Caco-2 (cell line): ENCODE measurements around the gene KLK14. TPM values are rescaled to one million over a fixed set of nuclear protein-coding genes. Genes with fewer than 3 reads are reported as not detected.

Experiments used
- BruUV-seq: library from RNA; stranded (reverse); fragments of 400-500 nt; replicated peaks from 2 replicates; lab custom pipeline; 2021; lab: Mats Ljungman, UMichigan
- CTCF ChIA-PET: fragments of 300-600 bp; sonication (Branson Sonifier 250); formaldehyde crosslinking; loops from one replicate; lab custom pipeline; 2022; ENCODE audit warnings: antibody characterized with exemption; lab: Charles Lee
- POLR2A ChIA-PET: fragments of 300-600 bp; sonication (Branson Sonifier 250); formaldehyde crosslinking; loops from one replicate; lab custom pipeline; 2022; ENCODE audit warnings: antibody characterized with exemption; lab: Charles Lee
- DNase-seq, 2 experiments: peaks; one replicate each; pipeline versions ENCODE4 v3.0.0 to v3.0.0-alpha.2; 2020 to 2022
- H3K27me3 ChIP-seq: replicated peaks from 2 replicates; pipeline ENCODE4 v1.6.0; 2011; ENCODE audit warnings: low read length; ENCODE audit not compliant: control insufficient read depth, insufficient read depth
- H3K36me3 ChIP-seq: 2 replicates; pipeline ENCODE4 v1.5.1; 2011; ENCODE audit warnings: low read length; ENCODE audit not compliant: control insufficient read depth, insufficient read depth
- H3K4me1 ChIP-seq: fragments of 250-450 bp; sonication (Bioruptor Pico); 2 replicates; pipeline ENCODE4 v1.5.1; 2020; ENCODE audit warnings: mild to moderate bottlenecking
- H3K4me3 ChIP-seq: 2 replicates; pipeline ENCODE4 v1.5.1; 2011; ENCODE audit warnings: low read depth, mild to moderate bottlenecking, control low read depth, low read length
- H3K9me3 ChIP-seq: fragments of 250-450 bp; sonication (Bioruptor Pico); 2 replicates; pipeline ENCODE4 v1.5.1; 2020; ENCODE audit warnings: mild to moderate bottlenecking, moderate library complexity
- H3K27ac Mint-ChIP-seq: one replicate; pipeline ENCODE4 v1.8.0; 2022; ENCODE audit warnings: mixed read lengths; ENCODE audit not compliant: unreplicated experiment
- H3K27me3 Mint-ChIP-seq: one replicate; pipeline ENCODE4 v1.8.0; 2022; ENCODE audit warnings: mixed read lengths; ENCODE audit not compliant: insufficient read depth, unreplicated experiment
- H3K36me3 Mint-ChIP-seq: one replicate; pipeline ENCODE4 v1.8.0; 2022; ENCODE audit warnings: mild to moderate bottlenecking, mixed read lengths; ENCODE audit not compliant: insufficient read depth, unreplicated experiment
- H3K4me1 Mint-ChIP-seq: one replicate; pipeline ENCODE4 v1.8.0; 2022; ENCODE audit warnings: low read depth, mixed read lengths; ENCODE audit not compliant: unreplicated experiment
- H3K4me3 Mint-ChIP-seq: one replicate; pipeline ENCODE4 v1.8.0; 2022; ENCODE audit warnings: mild to moderate bottlenecking, moderate library complexity, mixed read lengths; ENCODE audit not compliant: unreplicated experiment
- H3K9me3 Mint-ChIP-seq: one replicate; pipeline ENCODE4 v1.8.0; 2022; ENCODE audit warnings: mixed read lengths; ENCODE audit not compliant: unreplicated experiment
- intact Hi-C: fragments of 100-400 bp; cut with micrococcal nuclease; formaldehyde crosslinking; loops from one replicate; pipeline ENCODE4 v1.10.0; 2022; ENCODE audit not compliant: unreplicated experiment
- total RNA-seq: library from RNA; stranded (reverse); gene quantifications from 2 replicates; pipeline ENCODE4 v1.2.3, GENCODE V29; 2022
- TF ChIP-seq, protein P1 (sequence below), 2 experiments: fragments of 200-600 bp in 1 of 2; IDR thresholded peaks; 1 replicate in 1 of 2; 2 replicates in 1 of 2; pipeline versions ENCODE4 v1.5.1 to v1.8.0; 2011 to 2022; ENCODE audit warnings: antibody characterized with exemption in 1 of 2, control low read depth in 1 of 2, inconsistent platforms in 1 of 2, low read depth in 1 of 2, low read length in 1 of 2, mild to moderate bottlenecking in 1 of 2, moderate library complexity in 1 of 2; ENCODE audit not compliant: insufficient read depth in 1 of 2, severe bottlenecking in 1 of 2, unreplicated experiment in 1 of 2

Gene KLK14
- total RNA-seq, 1 experiment from 2014 or later: not detected

DNA sequence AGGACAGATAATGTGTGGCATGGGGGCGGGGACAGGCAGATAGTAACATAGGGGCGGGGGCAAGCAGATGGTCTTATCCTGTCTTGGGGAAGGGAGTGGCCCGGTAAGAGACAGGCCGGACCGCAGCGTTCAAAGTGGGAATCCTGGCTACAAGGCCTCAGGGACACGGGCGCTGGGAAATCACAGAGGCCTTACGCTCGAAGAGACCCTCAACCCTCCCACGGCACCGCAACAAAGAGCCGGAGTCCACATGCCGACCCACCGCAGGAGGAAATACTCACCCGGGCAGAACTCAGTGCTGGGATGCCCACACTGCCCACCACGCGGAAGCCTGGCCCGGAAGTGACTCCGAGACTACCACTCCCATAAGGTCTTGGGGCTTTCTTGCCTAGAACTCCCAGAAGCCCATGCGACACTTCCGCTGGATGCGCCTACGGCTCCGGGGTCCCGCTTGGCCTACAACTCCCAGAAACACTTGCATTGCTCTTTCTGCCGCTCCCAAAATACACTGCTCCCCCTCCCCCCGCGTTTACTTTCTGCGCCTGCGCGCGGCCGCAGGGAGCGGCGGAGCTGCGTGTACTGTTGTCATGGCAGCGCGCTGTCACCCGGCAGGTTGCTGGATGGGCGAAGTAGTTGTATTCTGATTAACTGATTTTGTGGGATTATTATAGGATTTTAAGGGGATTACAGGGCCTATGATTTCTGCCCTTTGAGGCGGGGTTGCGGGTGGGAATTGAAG lies 25.5 kb upstream of the KLK14 start, which contains the start of gene CTU1:
TSS of gene CTU1 (minus strand) at position 344 of the 739 bp plus-strand sequence. CDS start 3,840 bp downstream, outside the sequence.
- peaks cover 38% of the 10 kb centered on the region for H3K36me3 Mint-ChIP-seq
- intact Hi-C loops: loop anchor here (1.0 kb wide), 2 partner anchors 61 to 303 kb away; no protein-coding TSS in a partner anchor
- POLR2A ChIA-PET: interaction anchor here (0.5 to 0.6 kb wide), 3 partner anchors 45 to 709 kb away, joined by 3 read pairs; no protein-coding TSS in a partner anchor

DNA sequence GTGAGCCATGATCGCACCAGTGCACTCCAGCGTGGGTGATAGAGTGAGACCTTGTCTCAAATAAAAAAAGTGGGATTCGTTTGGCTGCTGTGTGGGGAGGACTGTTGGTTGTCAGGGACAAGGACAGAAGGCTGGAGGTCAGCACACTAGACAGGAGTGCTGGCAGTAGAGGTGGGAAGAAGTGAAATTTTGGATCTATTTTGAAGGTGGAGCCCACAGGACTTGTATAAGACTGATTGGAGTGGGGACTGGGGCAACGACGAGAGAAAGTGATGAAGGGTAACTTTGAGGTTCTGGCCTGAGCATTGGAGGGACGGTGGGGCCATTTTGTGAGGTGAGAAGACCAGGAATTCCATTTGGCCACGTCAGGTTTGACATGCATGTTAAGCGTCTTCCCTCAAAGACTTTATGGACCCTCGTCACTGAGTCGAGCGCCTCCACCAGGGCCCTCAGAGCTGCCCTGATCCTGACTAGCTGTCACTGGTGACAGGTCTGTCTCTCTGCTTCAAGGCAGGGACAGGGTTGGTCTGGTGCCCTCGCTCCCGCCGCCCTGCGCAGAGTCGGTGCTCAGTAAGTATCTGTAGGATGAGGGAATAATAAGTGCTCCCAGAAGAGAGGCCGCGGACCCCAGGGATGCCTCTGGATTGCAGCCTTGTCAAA lies 24.8 kb upstream of the KLK14 start:
- TSS peak; percentile 56 for BruUV-seq
- no peaks in the 10 kb centered on the region for H3K4me1 ChIP-seq
- H3K27me3 ChIP-seq: no peaks in the 10 kb centered on the region
- H3K36me3 ChIP-seq: no peaks in the 10 kb centered on the region
- H3K4me1 Mint-ChIP-seq: peaks cover 9% of the 10 kb centered on the region
- H3K36me3 Mint-ChIP-seq: peaks cover 40% of the 10 kb centered on the region
- ChIA-PET POLR2A (interaction anchor here (0.6 kb wide), 2 partner anchors 46 to 75 kb away, joined by 3 read pairs; no protein-coding TSS in a partner anchor), CTCF (no interaction called here)
- peak overlapping the region; percentile 96 for H3K4me3 Mint-ChIP-seq
- intact Hi-C loops: loop anchor here (1.0 kb wide), 2 partner anchors 62 to 302 kb away; no protein-coding TSS in a partner anchor
- H3K27me3 Mint-ChIP-seq: no peaks in the 10 kb centered on the region
- no peak for DNase-seq
- no peaks in the 10 kb centered on the region for H3K9me3 ChIP-seq
- peak overlapping the region; percentile 88 for H3K4me3 ChIP-seq
- H3K9me3 Mint-ChIP-seq: no peaks in the 10 kb centered on the region
- TF ChIP-seq, protein P1, sequence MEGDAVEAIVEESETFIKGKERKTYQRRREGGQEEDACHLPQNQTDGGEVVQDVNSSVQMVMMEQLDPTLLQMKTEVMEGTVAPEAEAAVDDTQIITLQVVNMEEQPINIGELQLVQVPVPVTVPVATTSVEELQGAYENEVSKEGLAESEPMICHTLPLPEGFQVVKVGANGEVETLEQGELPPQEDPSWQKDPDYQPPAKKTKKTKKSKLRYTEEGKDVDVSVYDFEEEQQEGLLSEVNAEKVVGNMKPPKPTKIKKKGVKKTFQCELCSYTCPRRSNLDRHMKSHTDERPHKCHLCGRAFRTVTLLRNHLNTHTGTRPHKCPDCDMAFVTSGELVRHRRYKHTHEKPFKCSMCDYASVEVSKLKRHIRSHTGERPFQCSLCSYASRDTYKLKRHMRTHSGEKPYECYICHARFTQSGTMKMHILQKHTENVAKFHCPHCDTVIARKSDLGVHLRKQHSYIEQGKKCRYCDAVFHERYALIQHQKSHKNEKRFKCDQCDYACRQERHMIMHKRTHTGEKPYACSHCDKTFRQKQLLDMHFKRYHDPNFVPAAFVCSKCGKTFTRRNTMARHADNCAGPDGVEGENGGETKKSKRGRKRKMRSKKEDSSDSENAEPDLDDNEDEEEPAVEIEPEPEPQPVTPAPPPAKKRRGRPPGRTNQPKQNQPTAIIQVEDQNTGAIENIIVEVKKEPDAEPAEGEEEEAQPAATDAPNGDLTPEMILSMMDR (IDR thresholded peaks at IDR 0.05; ENCODE audit: insufficient read depth in 1 of 2, low read depth in 1 of 2, low read length in 1 of 2, severe bottlenecking in 1 of 2, unreplicated experiment in 1 of 2): no peak
- H3K27ac Mint-ChIP-seq: peak overlapping the region; percentile 98

More for the DNA sequence above, 25.5 kb upstream of the KLK14 start, which contains the start of gene CTU1:
- peak; percentile 99 for DNase-seq
- H3K4me1 Mint-ChIP-seq: peaks cover 9% of the 10 kb centered on the region
- no peaks in the 10 kb centered on the region for H3K9me3 ChIP-seq
- peak within 1 kb of the TSS; percentile 96 for H3K4me3 Mint-ChIP-seq
- BruUV-seq: no TSS peak
- H3K27ac Mint-ChIP-seq: peak within 1 kb of the TSS; percentile 98
- no peaks in the 10 kb centered on the region for H3K27me3 Mint-ChIP-seq
- TF ChIP-seq, protein P1 (IDR thresholded peaks at IDR 0.05; ENCODE audit: insufficient read depth in 1 of 2, low read depth in 1 of 2, low read length in 1 of 2, severe bottlenecking in 1 of 2, unreplicated experiment in 1 of 2): no peak
- CTCF ChIA-PET: no interaction called here
- no peaks in the 10 kb centered on the region for H3K4me1 ChIP-seq
- peak within 1 kb of the TSS; percentile 88 for H3K4me3 ChIP-seq
- no peaks in the 10 kb centered on the region for H3K27me3 ChIP-seq
- no peaks in the 10 kb centered on the region for H3K36me3 ChIP-seq
- no peaks in the 10 kb centered on the region for H3K9me3 Mint-ChIP-seq

DNA sequence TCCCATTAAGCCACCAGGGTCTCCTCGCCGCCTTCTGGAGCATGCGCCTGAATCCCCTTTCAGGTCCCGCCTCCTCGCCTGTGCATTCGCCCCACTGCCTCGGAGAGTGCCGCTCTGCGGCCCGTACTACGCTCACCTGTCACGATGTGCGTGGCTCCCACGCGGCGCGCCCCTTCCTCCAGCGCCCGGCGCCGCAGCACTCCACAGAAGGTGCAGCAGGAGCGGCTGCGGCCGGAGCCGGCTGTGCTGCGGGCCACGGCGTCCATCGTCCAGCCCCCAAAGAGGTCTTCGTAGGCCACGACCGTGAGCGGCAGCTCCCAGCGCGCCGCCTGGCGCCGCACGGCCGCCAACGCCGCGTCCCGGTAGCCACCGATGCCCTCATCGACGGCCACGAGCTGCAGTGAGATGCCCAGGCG lies 21.2 kb upstream of the KLK14 start:
- H3K4me3 Mint-ChIP-seq: no peak overlapping the region
- no peaks in the 10 kb centered on the region for H3K9me3 Mint-ChIP-seq
- Histone ChIP-seq H3K4me3 (no peak overlapping the region), H3K4me1 (no peaks in the 10 kb centered on the region), H3K27me3 (no peaks in the 10 kb centered on the region), H3K9me3 (no peaks in the 10 kb centered on the region), H3K36me3 (no peaks in the 10 kb centered on the region; the same call in 1 of the 2 replicates)
- CTCF ChIA-PET: no interaction called here
- no peak for DNase-seq
- peaks cover 9% of the 10 kb centered on the region for H3K4me1 Mint-ChIP-seq
- intact Hi-C loops: no loop called here
- no TSS peak for BruUV-seq
- H3K27me3 Mint-ChIP-seq: no peaks in the 10 kb centered on the region
- POLR2A ChIA-PET: no interaction called here
- TF ChIP-seq, protein P1 (IDR thresholded peaks at IDR 0.05; ENCODE audit: insufficient read depth in 1 of 2, low read depth in 1 of 2, low read length in 1 of 2, severe bottlenecking in 1 of 2, unreplicated experiment in 1 of 2): no peak
- H3K27ac Mint-ChIP-seq: no peak overlapping the region
- peaks cover 44% of the 10 kb centered on the region for H3K36me3 Mint-ChIP-seq
